H1 (cell line): ENCODE measurements around the gene DNAJC27. TPM values are rescaled to one million over a fixed set of nuclear protein-coding genes. Genes with fewer than 3 reads are reported as not detected.

Source experiments
- CHD1 ChIP-seq: IDR thresholded peaks from 2 replicates; pipeline ENCODE4 v1.6.1; 2012; ENCODE audit warnings: low read depth, low read length, improper control_type of control experiment
- KDM4A ChIP-seq: IDR thresholded peaks from one replicate; pipeline ENCODE4 v1.7.1; 2012; ENCODE audit warnings: low read depth, mild to moderate bottlenecking, moderate library complexity, low read length, inconsistent platforms; ENCODE audit not compliant: severe bottlenecking
- PHF8 ChIP-seq: fragments of 200-600 bp; sonication (generic); conservative IDR thresholded peaks from 2 replicates; pipeline ENCODE4 v1.7.1; 2012; ENCODE audit warnings: low read depth, mild to moderate bottlenecking, inconsistent platforms, low read length, moderate library complexity
- RXRA ChIP-seq: IDR thresholded peaks from 2 replicates; pipeline ENCODE4 v1.6.1; 2011; ENCODE audit warnings: low read depth, mild to moderate bottlenecking, low read length, moderate library complexity; ENCODE audit not compliant: insufficient read depth
- TCF12 ChIP-seq: IDR thresholded peaks from 2 replicates; pipeline ENCODE4 v1.6.1; 2011; ENCODE audit warnings: low read depth, mild to moderate bottlenecking, low read length
- YY1 ChIP-seq: IDR thresholded peaks from 2 replicates; pipeline ENCODE4 v1.6.1; 2011; ENCODE audit warnings: low read depth, mild to moderate bottlenecking, low read length
- ZNF274 ChIP-seq: IDR thresholded peaks from 2 replicates; pipeline ENCODE4 v1.7.0; 2012; ENCODE audit warnings: low read length, borderline replicate concordance; ENCODE audit errors: extremely low read depth
- polyA plus RNA-seq, 7 experiments: library from polyadenylated mRNA; depleted of rRNA in 3 of 7; stranded (reverse) in 5 of 7; unstranded in 2 of 7; fragments of >200 nt in 5 of 7; fragments of 200-250 nt in 2 of 7; gene quantifications; 1 replicate in 5 of 7; 2 replicates in 1 of 7; 4 replicates in 1 of 7; pipeline versions ENCODE4 v1.2.1 to v1.2.3, GENCODE V29; 2011 to 2013; ENCODE audit warnings: missing spikeins in 2 of 7, mixed read lengths in 2 of 7
- total RNA-seq: library from RNA; stranded (reverse); fragmentation: NEBNext Ultra II Directional; extraction: Animal tissue kit (Norgen Biotek cat#: 25700); gene quantifications from 2 replicates; pipeline ENCODE4 v1.2.1, GENCODE V29; 2021
- TF ChIP-seq, protein P1 (sequence below): fragments of 300-600 bp; sonication (generic); IDR thresholded peaks from 2 replicates; pipeline ENCODE4 v1.7.1; 2012; ENCODE audit warnings: low read length, moderate library complexity, mild to moderate bottlenecking, inconsistent platforms; ENCODE audit not compliant: insufficient replicate concordance
- TF ChIP-seq, protein P2 (sequence below), 3 experiments: IDR thresholded peaks; 1 replicate in 2 of 3; 2 replicates in 1 of 3; pipeline versions ENCODE4 v1.5.1 to v1.6.1; 2011; ENCODE audit warnings: low read length in 3 of 3, mild to moderate bottlenecking in 3 of 3, inconsistent platforms in 2 of 3, low read depth in 1 of 3, moderate library complexity in 1 of 3; ENCODE audit not compliant: insufficient read depth in 1 of 3; ENCODE audit errors: control extremely low read depth in 1 of 3

The DNAJC27 gene
- total and polyA plus RNA-seq, 2 of the 8 experiments (the other 6 are each of a cell fraction or from before 2014, with no cell fraction given) = 1.4 to 4.5 TPM

DNA sequence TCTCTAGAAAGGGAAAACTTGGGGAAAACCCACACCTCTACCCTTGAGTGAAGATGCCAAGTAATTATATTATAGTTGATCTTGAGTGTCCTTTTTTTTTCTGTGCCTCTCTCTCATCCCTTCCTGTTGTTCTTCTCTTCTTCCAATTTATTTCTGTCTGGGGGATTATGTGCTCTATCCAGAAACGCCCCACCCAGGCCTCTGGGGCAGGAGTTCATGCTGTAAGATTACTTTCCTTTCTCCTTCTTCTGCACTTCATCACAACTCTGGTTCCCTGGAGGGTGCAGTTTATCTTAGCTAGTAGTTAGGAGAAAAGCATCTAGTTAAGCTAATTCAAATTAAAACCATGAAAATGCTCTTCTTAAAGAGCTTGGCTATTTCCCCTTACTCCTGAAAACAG is 30.3 kb upstream of the DNAJC27 start (continued):
- TF ChIP-seq, protein P1, sequence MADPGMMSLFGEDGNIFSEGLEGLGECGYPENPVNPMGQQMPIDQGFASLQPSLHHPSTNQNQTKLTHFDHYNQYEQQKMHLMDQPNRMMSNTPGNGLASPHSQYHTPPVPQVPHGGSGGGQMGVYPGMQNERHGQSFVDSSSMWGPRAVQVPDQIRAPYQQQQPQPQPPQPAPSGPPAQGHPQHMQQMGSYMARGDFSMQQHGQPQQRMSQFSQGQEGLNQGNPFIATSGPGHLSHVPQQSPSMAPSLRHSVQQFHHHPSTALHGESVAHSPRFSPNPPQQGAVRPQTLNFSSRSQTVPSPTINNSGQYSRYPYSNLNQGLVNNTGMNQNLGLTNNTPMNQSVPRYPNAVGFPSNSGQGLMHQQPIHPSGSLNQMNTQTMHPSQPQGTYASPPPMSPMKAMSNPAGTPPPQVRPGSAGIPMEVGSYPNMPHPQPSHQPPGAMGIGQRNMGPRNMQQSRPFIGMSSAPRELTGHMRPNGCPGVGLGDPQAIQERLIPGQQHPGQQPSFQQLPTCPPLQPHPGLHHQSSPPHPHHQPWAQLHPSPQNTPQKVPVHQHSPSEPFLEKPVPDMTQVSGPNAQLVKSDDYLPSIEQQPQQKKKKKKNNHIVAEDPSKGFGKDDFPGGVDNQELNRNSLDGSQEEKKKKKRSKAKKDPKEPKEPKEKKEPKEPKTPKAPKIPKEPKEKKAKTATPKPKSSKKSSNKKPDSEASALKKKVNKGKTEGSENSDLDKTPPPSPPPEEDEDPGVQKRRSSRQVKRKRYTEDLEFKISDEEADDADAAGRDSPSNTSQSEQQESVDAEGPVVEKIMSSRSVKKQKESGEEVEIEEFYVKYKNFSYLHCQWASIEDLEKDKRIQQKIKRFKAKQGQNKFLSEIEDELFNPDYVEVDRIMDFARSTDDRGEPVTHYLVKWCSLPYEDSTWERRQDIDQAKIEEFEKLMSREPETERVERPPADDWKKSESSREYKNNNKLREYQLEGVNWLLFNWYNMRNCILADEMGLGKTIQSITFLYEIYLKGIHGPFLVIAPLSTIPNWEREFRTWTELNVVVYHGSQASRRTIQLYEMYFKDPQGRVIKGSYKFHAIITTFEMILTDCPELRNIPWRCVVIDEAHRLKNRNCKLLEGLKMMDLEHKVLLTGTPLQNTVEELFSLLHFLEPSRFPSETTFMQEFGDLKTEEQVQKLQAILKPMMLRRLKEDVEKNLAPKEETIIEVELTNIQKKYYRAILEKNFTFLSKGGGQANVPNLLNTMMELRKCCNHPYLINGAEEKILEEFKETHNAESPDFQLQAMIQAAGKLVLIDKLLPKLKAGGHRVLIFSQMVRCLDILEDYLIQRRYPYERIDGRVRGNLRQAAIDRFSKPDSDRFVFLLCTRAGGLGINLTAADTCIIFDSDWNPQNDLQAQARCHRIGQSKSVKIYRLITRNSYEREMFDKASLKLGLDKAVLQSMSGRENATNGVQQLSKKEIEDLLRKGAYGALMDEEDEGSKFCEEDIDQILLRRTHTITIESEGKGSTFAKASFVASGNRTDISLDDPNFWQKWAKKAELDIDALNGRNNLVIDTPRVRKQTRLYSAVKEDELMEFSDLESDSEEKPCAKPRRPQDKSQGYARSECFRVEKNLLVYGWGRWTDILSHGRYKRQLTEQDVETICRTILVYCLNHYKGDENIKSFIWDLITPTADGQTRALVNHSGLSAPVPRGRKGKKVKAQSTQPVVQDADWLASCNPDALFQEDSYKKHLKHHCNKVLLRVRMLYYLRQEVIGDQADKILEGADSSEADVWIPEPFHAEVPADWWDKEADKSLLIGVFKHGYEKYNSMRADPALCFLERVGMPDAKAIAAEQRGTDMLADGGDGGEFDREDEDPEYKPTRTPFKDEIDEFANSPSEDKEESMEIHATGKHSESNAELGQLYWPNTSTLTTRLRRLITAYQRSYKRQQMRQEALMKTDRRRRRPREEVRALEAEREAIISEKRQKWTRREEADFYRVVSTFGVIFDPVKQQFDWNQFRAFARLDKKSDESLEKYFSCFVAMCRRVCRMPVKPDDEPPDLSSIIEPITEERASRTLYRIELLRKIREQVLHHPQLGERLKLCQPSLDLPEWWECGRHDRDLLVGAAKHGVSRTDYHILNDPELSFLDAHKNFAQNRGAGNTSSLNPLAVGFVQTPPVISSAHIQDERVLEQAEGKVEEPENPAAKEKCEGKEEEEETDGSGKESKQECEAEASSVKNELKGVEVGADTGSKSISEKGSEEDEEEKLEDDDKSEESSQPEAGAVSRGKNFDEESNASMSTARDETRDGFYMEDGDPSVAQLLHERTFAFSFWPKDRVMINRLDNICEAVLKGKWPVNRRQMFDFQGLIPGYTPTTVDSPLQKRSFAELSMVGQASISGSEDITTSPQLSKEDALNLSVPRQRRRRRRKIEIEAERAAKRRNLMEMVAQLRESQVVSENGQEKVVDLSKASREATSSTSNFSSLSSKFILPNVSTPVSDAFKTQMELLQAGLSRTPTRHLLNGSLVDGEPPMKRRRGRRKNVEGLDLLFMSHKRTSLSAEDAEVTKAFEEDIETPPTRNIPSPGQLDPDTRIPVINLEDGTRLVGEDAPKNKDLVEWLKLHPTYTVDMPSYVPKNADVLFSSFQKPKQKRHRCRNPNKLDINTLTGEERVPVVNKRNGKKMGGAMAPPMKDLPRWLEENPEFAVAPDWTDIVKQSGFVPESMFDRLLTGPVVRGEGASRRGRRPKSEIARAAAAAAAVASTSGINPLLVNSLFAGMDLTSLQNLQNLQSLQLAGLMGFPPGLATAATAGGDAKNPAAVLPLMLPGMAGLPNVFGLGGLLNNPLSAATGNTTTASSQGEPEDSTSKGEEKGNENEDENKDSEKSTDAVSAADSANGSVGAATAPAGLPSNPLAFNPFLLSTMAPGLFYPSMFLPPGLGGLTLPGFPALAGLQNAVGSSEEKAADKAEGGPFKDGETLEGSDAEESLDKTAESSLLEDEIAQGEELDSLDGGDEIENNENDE = no peak
- TF ChIP-seq YY1 (no peak), ZNF274 (no peak), PHF8 (no peak), KDM4A (no peak), RXRA (no peak), CHD1 (no peak), TCF12 (no peak)
- TF ChIP-seq, protein P2, sequence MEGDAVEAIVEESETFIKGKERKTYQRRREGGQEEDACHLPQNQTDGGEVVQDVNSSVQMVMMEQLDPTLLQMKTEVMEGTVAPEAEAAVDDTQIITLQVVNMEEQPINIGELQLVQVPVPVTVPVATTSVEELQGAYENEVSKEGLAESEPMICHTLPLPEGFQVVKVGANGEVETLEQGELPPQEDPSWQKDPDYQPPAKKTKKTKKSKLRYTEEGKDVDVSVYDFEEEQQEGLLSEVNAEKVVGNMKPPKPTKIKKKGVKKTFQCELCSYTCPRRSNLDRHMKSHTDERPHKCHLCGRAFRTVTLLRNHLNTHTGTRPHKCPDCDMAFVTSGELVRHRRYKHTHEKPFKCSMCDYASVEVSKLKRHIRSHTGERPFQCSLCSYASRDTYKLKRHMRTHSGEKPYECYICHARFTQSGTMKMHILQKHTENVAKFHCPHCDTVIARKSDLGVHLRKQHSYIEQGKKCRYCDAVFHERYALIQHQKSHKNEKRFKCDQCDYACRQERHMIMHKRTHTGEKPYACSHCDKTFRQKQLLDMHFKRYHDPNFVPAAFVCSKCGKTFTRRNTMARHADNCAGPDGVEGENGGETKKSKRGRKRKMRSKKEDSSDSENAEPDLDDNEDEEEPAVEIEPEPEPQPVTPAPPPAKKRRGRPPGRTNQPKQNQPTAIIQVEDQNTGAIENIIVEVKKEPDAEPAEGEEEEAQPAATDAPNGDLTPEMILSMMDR (IDR thresholded peaks at IDR 0.05; ENCODE audit: control extremely low read depth in 1 of 3, insufficient read depth in 1 of 3, low read depth in 1 of 3, low read length in 3 of 3) = no peak
